ENCODE data around the gene STX7.
"Not testable (repeated sequence)": the region's sequence is repeated elsewhere in the genome, so short reads cannot be mapped to it uniquely, and the experiment has no call there.

STX7 gene, protein sequence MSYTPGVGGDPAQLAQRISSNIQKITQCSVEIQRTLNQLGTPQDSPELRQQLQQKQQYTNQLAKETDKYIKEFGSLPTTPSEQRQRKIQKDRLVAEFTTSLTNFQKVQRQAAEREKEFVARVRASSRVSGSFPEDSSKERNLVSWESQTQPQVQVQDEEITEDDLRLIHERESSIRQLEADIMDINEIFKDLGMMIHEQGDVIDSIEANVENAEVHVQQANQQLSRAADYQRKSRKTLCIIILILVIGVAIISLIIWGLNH
- total RNA-seq, result 12.8 to 32.0 reads per million in 2 donors

DNA sequence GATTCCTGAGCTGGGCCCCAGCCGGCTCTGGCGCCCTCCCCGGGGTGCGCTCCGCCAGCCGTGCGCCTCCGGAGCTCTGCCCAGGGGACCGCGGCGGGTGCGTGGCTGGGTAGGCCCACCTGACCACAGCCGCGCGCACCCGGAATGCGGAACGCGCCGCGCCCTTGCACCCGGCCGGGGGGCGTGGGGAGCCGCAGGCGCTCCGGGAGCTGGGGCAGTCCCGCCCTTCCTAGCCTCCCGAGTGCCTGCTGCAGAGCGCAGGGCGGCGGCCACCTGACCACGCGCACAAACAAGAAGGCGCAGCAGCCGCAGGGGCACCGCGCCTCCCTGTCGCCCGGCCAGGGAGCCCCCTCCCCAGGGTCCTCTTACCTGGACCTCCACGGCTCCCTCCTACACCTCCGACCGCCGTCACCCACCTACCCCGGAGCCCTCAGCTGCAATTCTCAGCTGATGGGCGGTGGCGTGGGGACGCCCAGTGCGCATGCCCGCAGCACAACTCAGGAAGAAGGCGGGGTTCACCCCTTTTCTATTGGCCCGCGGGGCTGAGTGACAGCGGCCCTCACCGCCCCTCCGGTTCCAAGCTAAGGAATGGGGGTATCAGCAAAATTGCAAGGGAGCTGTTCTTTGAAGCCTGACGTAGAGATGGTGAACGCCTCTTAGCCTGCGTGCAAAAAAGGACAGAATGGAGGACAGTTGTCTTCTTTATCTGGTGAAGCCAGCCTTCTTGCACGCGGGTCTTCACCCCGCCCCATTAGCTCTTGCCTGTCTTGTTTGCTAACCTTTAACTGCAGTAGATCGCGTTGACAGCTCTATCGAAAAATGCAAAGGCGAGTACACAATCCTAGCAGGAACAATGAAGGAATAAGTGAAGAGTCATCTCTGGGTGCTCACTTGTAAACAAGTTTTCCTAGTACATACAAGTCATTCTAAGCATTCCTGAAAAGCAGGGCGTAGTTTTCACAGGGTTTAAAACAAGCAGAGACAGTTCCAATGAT lies at the start of gene STX7:
Gene STX7 (minus strand): TSS at position 479 of the 995 bp plus-strand sequence. CDS start 9,586 bp downstream, outside the sequence.
- peak; percentile 59 to 90 (median 79) for DNase-seq

DNA sequence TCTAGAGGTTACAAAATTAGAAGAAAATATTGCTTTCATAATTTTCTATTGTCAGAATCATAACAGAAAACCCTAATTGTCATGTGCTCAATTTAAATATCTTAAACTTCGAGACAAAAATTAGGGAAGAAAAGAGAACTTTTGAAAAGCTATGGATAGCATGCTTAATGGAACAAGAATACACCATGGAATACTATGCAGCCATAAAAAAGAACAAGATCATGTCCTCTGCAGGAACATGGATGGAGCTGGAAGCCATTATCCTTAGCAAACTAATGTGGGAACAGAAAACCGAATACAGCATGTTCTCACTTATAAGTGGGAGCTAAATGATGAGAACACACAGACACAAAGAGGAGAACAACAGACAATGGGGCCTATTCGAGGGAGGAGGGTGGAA lies 47.2 kb upstream of the STX7 start:
- not testable (repeated sequence) for DNase-seq

DNA sequence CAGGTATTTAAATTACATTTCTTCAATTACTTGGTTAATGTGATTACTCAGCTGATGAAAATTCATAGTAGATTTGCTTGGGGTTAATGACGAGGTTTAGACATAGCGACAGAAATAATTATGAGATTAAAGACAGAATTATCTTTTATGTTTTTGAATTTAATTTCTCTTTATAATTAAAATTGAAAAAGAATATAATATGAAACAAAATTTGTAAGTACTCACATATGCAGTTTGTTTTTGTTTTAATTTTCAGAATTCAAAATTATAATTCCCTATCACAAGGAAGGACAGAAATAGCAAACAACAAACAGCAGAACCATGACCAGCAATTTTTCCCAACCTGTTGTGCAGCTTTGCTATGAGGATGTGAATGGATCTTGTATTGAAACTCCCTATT lies 39.5 kb upstream of the STX7 start, which contains the start of gene TAAR8:
Gene TAAR8 (plus strand): TSS at position 301 of the 400 bp plus-strand sequence. CDS start 21 bp downstream, at position 322.
- DNase-seq, result no peak

DNA sequence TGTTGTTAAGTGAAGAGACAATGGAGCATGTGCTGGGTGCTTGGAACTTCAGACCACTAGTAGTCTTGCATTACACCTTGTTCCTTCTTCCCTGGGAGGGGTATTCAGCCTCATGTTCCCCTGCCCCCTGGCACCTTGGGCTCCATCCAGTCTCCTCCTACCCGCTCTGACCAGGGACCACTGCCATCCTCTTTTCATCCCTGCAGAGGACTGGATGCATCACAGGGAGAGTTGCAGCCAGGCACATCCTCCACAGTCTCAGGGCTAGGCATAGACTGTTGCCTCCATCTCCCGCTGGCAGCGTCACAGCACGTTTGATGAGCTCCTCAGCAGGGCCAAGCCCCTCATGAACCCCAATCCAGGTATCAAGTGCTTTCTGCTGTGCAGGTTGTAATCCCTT lies 38.3 kb upstream of the STX7 start:
- DNase-seq, result no peak

DNA sequence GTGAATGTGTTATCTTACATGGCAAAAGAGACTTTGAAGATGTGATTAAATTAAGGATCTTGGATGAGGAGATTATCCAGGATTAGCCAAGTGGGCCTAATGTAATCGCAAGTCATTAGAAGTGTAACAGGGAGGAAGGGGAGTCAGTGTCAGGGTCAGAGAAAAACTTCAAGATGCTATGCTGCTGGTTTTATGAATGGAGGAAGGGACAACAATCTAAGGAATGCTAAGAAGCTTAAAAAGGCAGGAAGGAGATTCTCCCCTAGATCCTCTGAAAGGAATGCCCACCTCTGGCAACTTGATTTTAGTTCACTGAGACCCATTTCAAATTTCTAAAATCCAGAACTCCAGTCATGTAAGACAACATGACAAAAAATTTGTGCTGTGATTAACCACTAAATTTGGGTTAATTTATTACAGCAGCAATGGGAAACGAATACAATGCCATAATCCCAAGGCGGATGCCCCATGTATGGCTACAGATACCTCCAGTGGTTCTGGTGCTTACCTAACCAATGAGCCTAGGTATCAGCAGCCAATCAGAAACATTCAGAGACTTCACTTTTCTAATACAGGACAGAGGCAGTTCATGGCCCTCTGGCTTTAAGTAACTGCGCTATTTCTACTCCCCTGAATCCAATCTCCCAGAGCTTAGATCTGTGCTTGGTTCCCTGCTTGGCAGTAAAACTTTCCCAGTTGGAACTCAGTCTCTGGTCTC lies 36.0 kb upstream of the STX7 start:
- DNase-seq, result no peak

DNA sequence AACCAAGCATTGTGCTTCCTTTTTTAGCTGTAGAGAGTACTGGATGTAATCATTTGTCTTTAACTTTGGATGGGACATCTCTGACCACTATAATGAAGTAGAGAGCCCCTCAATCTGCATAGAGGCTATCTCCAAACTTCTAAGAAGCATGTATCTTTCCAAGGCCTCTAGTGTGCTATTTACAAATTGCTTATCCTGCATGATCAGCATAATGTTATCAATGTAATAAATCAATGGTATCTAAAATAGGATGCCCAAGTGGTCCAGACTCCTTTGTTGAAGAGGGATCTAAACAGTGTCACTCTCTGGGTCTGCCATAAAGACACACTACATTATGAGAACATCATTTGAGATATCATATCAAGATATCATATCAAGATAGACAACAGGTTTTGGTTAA lies 31.9 kb upstream of the STX7 start:
- DNase-seq, result no peak

DNA sequence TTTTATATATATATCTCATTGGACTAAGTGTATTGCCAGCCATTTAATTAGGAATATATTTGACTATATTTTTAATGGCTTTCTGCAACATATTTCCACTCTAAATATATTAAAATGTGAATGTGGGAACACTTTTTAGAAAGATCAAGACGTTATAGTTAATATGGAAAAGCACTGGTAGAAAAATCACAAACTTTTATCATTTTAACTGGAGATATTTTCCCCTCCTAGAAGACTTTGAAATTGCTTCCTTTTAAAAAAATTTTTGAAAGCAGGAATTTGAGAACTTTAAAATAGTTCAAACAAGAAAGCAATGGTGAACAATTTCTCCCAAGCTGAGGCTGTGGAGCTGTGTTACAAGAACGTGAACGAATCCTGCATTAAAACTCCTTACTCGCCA lies 25.1 kb upstream of the STX7 start, which contains the start of gene TAAR9:
Gene TAAR9 (plus strand): TSS at position 301 of the 400 bp plus-strand sequence. CDS start 13 bp downstream, at position 314.
- no peak for DNase-seq

DNA sequence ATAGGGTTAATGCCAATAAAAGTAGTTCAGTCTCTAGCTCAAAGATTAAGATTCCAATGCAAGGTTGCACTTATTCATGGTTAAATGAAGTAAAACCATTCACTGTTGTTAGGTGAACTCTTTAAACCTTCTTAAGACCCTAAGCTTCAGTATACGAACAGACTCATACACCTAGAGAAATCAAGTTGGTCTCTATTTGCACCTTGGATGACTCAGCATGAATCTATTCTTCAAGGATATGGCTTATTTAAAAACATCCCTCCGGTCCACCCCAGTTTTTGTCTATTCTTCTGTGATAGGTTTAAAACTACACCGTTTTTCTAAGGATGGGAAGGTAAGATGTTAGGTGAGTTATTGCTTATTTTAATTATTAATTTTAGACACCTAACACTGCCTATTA lies 24.2 kb upstream of the STX7 start:
- DNase-seq, result no peak

DNA sequence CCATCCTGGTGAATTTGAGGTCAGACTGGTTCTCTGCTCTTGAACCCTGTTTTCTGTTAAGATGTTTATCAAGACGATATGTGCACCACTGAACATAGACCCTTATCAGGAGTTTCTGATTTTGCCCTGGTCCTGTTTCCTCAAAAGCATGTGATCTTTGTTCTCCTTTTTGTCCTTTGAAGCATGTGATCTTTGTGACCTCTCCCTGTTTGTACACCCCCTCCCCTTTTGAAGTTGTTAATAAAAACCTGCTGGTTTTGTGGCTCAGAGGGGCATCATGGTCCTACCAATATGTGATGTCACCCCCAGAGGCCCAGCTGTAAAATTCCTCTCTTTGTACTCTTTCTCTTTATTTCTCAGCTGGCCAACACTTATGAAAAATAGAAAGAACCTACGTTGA lies 21.6 kb upstream of the STX7 start:
- not testable (repeated sequence) for DNase-seq

DNA sequence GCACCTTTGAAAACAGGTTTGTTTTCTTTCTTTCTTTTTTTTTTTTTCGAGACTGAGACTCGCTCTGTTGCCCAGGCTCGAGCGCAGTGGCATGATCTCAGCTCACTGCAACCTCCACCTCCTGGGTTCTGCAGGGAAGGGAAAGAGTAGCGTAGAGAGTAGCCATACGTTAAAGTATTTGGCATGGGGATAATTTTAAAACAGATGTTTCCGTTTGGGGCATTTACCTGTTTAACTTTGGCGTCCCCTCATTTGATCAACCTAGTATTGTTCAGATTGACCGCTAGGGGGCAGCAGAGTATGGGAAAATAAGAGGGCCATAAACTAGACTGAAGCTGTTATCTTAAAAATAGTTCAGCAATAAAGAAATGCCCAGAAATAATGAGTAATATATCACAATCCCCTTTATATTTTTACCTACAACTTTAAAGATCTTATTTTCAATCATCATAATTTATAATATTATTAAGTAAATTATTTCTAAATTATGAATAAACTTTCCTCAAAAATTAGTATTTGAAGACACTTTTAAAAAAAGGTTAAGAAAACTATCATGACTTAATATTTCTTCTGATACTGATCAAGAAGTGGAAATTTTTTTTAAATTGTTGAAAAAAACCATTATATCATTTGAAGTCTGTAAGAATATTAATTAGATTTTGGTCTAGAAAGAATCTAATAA lies 17.5 kb upstream of the STX7 start:
- DNase-seq, result peak; percentile 9 to 68 (median 31)

DNA sequence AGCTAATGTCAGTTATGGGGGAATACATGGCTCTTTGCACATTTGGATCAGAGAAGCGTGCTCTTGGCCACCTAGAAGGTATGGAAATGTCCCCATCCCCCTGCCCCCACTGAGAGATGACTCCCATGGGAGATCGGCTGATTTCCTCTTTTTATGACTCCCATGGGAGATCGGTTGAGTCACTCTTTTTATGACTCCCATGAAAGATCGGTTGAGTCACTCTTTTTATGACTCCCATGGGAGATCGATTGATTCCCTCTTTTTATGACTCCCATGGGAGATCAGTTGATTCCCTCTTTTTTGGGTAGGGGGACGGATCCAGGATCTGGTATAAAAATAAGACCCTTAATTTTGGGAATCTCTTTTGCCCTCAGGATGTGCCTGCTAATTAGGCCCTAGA lies 14.9 kb upstream of the STX7 start:
- no peak for DNase-seq

DNA sequence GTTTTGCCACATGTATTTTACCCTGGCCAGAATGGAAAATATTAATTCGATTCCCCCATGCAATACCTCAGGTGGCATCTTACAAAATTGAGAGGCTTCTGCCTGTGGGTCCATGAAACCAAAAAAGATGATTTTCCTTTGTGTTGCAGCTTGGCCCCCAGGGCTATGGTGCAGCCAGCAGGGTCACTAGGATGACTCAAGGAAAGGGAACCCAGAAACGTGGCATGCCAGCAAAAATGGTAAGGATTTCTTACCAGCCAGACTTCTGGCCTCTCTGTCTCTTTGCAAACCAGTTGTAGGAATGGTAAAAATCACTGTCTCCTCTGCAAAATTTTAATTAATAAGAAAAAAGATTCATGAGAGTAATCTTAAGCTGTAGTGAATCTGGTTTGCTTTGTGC lies 13.5 kb upstream of the STX7 start:
- DNase-seq, result no peak

DNA sequence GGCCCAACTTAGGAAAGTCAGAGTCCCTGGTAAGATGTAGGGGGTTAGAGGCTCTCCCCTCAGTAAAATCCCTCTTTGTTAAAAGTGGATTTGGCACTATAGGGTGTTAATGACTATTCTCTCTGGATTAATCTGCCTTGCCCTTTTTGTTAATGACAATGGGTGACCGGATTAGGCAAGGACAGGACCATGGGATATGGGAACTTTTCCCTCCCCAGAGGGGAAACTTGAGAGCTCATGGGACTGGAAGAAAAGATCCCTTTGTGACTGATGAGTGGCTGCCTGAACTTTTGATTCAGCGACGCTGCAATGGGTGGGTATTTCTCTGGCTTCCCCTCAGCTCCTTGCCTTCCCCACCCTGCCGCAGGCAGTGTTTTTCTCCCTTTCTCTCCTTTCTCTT lies 12.9 kb upstream of the STX7 start:
- DNase-seq, result no peak

DNA sequence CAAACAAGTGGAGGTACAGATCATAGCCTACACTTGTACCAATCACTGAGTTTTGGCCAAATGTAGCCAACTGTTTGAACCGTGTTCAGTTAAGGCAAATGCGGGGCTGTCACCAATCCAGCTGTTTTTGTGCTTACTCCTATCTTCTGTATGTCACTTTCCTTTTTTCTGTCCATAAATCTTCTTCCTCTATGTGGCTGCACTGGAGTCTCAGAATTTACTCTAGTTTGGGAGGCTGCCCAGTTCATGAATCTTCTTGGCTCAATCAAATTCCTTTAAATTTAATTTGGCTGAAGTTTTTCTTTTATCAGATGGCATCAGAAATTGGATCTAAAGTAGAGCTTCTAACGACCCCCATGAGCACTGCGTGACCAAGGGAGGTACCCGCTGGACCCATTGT lies 11.7 kb upstream of the STX7 start:
- DNase-seq, result no peak

DNA sequence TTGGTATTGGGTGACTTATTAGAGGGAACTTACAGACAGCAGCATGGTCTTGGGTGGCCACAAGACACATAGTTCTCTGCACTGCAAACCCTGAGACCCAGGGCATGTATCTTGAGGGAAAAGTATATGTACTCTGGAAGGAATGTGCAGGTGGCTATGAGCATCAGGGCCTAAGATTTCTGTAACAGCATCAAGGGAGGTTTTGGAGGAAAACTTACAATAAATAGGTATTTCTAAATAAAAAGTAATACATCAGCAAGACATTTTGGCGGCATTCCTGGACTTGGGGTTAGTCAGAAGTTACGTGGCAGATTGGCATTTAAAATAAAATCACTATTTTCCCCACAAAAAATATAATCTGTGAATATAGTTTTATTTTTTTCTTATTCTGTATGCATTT lies 8.0 kb upstream of the STX7 start:
- no peak for DNase-seq

DNA sequence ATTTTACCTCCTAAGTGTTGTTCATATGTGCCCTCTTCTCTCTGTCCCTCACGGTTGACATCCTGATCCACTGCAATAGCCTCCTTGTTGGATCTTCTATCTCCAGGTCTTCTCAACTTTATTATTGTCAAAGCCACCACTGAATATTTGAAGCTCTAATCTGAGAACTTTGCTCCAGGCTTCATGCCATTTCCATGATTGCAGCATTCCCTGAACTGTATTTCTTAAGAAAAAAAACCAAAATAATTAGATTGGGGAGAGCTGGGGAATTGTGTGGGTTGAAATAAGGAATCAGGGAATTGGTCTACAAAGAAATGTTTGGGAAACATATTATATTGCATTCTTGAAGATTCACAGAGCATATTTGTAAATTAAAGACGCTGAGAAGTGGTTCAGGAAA lies 2.5 kb upstream of the STX7 start:
- no peak for DNase-seq

DNA sequence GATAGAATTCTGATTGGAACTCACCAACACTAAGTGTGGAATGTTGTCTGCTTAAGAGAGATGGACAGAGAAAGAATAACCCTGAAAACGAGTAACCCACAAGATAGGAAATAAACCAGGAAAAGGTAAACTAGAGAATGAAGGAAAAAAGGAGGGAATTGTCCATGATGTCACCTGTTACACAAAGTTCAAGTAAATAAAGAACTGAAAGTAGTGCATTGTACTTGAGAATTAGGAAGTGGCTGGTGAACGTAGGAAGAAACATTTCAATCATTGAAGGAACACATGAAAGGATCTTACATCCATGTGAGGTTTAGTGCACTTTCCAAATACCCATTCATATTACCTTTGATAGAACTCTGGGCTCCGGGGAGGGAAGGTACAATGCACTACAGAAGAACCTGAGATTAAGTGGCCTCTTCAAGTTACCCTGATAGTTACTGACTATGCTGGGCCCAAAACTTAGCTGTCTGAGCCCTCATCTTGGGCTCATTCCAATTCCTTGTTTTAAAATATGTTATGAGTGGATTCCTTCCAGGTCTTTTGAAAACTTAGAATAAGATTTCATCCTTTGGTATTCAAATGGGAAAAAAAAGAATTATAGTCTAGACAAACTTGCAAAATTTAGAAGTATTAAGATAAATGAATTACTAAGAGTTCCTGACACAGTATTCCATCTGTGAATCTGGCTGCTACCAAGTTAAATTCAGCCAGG lies 1.1 kb upstream of the STX7 start:
- DNase-seq, result no peak

DNA sequence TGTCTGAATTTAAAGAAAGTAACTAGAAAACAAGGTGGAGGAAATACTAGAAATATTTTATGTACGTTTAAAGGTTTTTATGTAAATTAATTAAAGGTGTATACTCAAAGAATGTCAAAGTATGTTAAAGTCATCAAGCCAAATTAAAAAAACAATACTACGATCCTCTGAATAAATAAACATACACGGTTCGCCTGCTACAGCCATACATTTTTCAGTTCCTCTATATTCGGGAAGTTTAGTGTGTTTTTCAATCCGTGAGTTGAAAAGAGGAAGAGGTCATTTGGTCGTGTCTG lies 626 bp downstream of the STX7 start:
- no peak for DNase-seq

DNA sequence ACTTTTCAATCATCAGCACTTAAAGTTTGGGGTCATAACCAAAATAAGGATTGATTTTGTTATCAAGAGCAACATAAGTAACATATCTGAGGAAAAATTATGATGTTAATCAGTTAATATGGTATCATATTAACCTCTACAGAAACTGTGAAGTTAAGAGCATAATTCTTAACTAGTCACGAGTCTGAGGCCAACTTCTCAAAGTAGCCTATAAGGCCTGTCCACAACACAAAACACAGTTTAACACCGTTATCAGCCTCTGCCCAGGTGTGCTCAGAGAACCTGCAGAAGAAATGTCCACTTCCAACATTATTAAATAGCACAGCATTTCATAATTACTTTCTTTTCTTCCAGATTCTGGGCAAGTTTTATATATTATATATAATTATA lies 1.1 kb downstream of the STX7 start:
- DNase-seq, result no peak

DNA sequence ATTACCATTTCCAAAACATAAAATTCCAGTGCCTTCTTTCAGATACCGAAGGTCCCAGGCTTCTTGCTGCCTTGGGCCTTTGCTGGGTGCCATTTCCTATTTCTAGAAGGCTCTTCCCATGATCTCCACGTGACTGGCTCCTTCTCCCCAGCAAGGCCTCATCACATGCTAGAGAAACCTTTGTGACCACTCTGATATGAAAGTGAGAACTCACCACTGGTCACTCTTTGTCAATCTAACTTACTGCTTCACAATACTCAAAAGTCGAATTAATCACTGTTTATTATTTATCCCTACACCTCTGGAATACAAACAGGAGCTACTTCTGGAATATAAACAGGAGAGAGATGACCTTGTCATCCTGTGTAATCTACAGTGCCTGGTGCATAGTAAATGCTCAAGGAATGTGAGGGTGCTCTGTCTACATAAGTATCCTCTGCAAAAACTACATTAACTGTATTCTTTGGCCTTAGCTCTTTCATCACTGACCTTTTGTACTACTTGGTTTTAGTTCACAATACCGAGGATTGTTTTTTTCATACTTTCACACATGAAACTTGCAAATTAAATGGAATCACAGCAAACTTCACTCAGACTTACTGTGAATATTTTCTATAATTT lies 1.6 kb downstream of the STX7 start:
- no peak for DNase-seq

All from T-helper 2 cell (primary cell).